D721Med (cell line): ENCODE measurements around the gene MROH9.
A peak's percentile ranks its signal among the peaks of the same experiment; 100 is the strongest.
"Not testable (repeated sequence)": the region's sequence is repeated elsewhere in the genome, so short reads cannot be mapped to it uniquely, and the experiment has no call there.

Experiments
- DNase-seq: peaks from one replicate; pipeline ENCODE4 v3.0.0; 2011; ENCODE audit warnings: low spot score; ENCODE audit not compliant: insufficient read length
- FAIRE-seq: peaks from 2 replicates; lab custom pipeline; 2011; peaks lifted over from hg19 to GRCh38; lab: Jason Lieb, UNC
- TF ChIP-seq, protein P1 (sequence below): IDR thresholded peaks from 2 replicates; pipeline ENCODE4 v1.5.1; 2012; ENCODE audit warnings: mild to moderate bottlenecking, control low read depth; ENCODE audit not compliant: insufficient read depth; ENCODE audit errors: missing control alignments

Gene MROH9

DNA sequence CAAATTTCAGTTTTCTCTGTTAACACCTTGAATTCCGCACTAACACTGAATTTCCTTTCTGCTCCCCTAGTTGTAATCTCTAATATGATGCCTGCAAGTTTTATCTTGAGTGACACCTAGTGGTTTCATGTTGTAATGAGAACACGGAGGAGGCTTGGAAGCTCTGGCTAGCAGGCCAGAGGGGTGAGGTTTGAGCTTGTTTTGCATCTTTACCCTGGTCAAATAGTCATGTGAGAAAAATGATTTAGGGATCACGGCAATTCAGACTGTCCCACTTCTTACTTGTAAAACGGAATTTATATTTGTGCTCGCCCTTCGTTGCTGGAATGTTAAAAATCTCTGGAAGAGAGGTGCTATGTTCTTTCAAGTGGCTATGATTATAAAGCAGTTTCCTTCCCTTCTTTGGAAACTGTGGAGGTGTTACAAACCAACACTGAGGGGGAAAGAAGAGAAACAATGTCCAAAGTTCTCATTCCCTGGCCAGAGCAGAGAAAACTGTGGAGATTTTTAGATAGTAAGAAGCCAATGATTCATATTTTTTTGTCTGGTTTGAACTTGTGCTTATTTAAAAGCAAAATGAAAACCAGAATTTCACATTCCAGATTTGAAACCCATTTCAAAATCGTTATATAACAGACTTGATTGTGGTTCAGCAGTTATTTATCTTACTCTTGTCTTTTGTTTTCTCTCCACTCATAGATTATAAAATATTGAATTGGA is 5.3 kb upstream of the MROH9 start:
- peak; percentile 99 for FAIRE-seq
- DNase-seq, result no peak
- TF ChIP-seq, protein P1, sequence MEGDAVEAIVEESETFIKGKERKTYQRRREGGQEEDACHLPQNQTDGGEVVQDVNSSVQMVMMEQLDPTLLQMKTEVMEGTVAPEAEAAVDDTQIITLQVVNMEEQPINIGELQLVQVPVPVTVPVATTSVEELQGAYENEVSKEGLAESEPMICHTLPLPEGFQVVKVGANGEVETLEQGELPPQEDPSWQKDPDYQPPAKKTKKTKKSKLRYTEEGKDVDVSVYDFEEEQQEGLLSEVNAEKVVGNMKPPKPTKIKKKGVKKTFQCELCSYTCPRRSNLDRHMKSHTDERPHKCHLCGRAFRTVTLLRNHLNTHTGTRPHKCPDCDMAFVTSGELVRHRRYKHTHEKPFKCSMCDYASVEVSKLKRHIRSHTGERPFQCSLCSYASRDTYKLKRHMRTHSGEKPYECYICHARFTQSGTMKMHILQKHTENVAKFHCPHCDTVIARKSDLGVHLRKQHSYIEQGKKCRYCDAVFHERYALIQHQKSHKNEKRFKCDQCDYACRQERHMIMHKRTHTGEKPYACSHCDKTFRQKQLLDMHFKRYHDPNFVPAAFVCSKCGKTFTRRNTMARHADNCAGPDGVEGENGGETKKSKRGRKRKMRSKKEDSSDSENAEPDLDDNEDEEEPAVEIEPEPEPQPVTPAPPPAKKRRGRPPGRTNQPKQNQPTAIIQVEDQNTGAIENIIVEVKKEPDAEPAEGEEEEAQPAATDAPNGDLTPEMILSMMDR, result peak; percentile 97

GRCh38 chr1:170931650-170932049 is 3.7 kb upstream of the MROH9 start:
- TF ChIP-seq, protein P1, result no peak
- DNase-seq, result no peak
- no peak for FAIRE-seq

GRCh38 chr1:170932236-170932635 is 3.1 kb upstream of the MROH9 start:
- DNase-seq (no peak), FAIRE-seq (no peak)
- TF ChIP-seq, protein P1, result no peak

DNA sequence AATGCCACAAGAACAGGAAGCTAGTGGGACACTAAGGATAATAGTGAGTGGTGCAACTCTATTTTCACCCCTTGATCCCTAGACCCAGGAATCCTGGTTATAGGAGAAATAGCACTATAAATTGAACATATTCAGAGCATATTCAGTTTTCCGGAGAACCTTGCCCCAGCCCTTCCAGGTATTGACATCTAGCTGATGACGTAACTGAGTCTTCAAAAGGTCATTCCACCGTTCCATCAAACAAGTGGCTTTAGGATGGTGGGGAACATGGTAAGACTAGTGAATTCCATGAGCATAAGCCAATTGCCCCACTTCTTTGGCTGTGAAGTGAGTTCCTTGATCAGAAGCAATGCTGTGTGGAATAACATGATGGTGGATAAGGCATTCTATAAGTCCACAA is 2.9 kb downstream of the MROH9 start:
- FAIRE-seq (no peak), DNase-seq (no peak)
- TF ChIP-seq, protein P1, result no peak

DNA sequence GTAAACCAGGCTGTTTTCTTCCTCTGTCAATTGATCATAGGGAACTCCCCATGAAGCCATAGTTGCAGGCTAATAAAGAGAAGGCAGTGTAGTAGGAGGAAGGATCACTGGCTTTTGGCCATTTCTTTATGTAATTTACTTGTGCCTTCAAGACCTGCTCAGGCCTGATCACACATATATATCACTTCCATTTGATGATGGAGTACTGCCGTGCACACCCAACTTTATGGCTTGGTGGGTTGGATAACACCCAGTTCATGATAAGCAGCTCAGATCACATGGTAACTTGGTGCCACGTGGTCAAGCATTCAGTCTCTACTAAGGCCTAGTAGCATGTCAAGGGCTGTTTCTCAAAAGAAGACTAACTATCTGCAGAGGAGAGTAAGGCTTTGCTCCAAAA is 4.1 kb downstream of the MROH9 start:
- TF ChIP-seq, protein P1, result no peak
- no peak for FAIRE-seq
- no peak for DNase-seq

DNA sequence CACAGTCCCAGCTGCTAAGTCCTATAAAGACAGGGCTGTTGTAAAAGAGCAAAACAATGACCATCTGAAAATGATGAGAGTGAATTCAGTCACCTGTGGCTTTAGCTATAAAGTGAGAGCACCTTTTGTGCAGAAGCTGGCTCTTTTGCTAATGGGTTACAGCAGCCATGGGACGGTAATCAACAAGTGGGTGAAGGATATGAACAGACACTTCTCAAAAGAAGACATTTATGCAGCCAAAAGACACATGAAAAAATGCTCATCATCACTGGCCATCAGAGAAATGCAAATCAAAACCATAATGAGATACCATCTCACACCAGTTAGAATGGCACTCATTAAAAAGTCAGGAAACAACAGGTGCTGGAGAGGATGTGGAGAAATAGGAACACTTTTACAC is 16.4 kb downstream of the MROH9 start:
- not testable (repeated sequence) for FAIRE-seq, DNase-seq

DNA sequence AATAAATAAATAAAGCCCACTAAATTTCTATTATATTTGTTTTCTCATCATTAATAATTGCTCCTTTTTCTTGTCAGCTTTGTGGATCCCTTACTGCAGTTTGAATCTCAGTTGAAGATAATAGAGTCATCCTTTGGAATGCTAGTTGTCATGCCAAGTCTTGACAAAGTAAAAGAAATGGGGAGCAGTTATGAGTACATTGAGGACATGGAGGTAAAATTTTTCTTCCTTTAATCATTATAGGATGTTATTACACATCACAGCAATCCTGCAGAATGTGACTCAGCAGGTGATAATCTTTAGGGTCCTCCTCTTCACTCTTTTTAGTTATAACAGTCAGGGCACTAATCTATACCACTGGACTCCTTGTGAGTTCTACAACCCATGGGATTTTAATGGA is 24.1 kb downstream of the MROH9 start:
- TF ChIP-seq, protein P1, result no peak
- FAIRE-seq (peak; percentile 16), DNase-seq (no peak)

- TF ChIP-seq, protein P1, result no peak
- DNase-seq, result no peak
- no peak for FAIRE-seq
These were observed 29.2 kb downstream of the MROH9 start for GRCh38 chr1:170964506-170964905.
